Calu3 (cell line): ENCODE data around the gene ZBTB20. TPM values are rescaled to one million over a fixed set of nuclear protein-coding genes. Genes with fewer than 3 reads are reported as not detected.

Experiments
- BruUV-seq: library from RNA; stranded (reverse); fragments of 400-500 nt; replicated peaks from 2 replicates; lab custom pipeline; 2021; lab: Mats Ljungman, UMichigan
- CTCF ChIA-PET: fragments of 300-600 bp; sonication (Branson Sonifier 250); formaldehyde crosslinking; loops from one replicate; lab custom pipeline; 2022; ENCODE audit warnings: antibody characterized with exemption; lab: Charles Lee
- DNase-seq: peaks from one replicate; pipeline ENCODE4 v3.0.0; 2022
- H3K27ac Mint-ChIP-seq: one replicate; pipeline ENCODE4 v1.8.0; 2022; ENCODE audit warnings: mixed read lengths; ENCODE audit not compliant: unreplicated experiment
- H3K27me3 Mint-ChIP-seq: one replicate; pipeline ENCODE4 v1.8.0; 2022; ENCODE audit warnings: mixed read lengths; ENCODE audit not compliant: unreplicated experiment
- H3K36me3 Mint-ChIP-seq: one replicate; pipeline ENCODE4 v1.8.0; 2022; ENCODE audit warnings: mild to moderate bottlenecking, moderate library complexity, mixed read lengths; ENCODE audit not compliant: insufficient read depth, unreplicated experiment
- H3K4me1 Mint-ChIP-seq: one replicate; pipeline ENCODE4 v1.8.0; 2022; ENCODE audit warnings: mild to moderate bottlenecking, low read depth, mixed read lengths; ENCODE audit not compliant: unreplicated experiment
- H3K4me3 Mint-ChIP-seq: one replicate; pipeline ENCODE4 v1.8.0; 2022; ENCODE audit warnings: mild to moderate bottlenecking, low read depth, moderate library complexity, mixed read lengths; ENCODE audit not compliant: unreplicated experiment
- H3K9me3 Mint-ChIP-seq: one replicate; pipeline ENCODE4 v1.8.0; 2022; ENCODE audit warnings: low read depth, mixed read lengths; ENCODE audit not compliant: unreplicated experiment
- intact Hi-C: fragments of 100-400 bp; cut with micrococcal nuclease; formaldehyde crosslinking; loops from one replicate; pipeline ENCODE4 v1.10.0; 2022; ENCODE audit not compliant: unreplicated experiment
- total RNA-seq: library from RNA; stranded (reverse); gene quantifications from 2 replicates; pipeline ENCODE4 v1.2.3, GENCODE V29; 2022
- TF ChIP-seq, protein P1 (sequence below): fragments of 200-600 bp; IDR thresholded peaks from one replicate; pipeline ENCODE4 v1.8.0; 2022; ENCODE audit warnings: antibody characterized with exemption; ENCODE audit not compliant: unreplicated experiment

ZBTB20 gene
- total RNA-seq, 1 experiment from 2014 or later = 24.1 TPM

DNA sequence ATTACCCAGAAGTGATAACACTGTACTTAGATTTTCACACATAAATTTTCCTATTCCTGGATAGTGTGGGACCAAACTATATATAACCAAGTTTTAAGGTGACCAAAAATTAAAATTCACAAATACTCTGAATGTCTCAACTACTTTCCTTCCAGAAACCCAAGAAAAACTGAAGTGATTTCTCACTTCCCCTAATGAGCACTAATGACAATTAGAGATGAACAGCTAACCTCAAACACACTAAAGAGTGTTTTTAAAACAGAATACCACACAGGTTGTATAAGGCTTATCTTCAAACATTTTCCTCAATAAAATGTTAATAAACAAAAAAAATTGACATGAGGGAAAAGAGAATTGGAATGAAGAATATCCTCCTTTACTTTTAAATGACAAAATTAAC is 188.2 kb downstream of the ZBTB20 start:
- CTCF ChIA-PET = no interaction called here
- H3K36me3 Mint-ChIP-seq = no peaks in the 10 kb centered on the region
- no peak for DNase-seq
- no peak overlapping the region for H3K27ac Mint-ChIP-seq
- no TSS peak for BruUV-seq
- no peaks in the 10 kb centered on the region for H3K27me3 Mint-ChIP-seq
- H3K4me1 Mint-ChIP-seq = no peaks in the 10 kb centered on the region
- intact Hi-C loops = no loop called here
- H3K4me3 Mint-ChIP-seq = no peak overlapping the region
- no peaks in the 10 kb centered on the region for H3K9me3 Mint-ChIP-seq
- TF ChIP-seq, protein P1, sequence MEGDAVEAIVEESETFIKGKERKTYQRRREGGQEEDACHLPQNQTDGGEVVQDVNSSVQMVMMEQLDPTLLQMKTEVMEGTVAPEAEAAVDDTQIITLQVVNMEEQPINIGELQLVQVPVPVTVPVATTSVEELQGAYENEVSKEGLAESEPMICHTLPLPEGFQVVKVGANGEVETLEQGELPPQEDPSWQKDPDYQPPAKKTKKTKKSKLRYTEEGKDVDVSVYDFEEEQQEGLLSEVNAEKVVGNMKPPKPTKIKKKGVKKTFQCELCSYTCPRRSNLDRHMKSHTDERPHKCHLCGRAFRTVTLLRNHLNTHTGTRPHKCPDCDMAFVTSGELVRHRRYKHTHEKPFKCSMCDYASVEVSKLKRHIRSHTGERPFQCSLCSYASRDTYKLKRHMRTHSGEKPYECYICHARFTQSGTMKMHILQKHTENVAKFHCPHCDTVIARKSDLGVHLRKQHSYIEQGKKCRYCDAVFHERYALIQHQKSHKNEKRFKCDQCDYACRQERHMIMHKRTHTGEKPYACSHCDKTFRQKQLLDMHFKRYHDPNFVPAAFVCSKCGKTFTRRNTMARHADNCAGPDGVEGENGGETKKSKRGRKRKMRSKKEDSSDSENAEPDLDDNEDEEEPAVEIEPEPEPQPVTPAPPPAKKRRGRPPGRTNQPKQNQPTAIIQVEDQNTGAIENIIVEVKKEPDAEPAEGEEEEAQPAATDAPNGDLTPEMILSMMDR = no peak

DNA sequence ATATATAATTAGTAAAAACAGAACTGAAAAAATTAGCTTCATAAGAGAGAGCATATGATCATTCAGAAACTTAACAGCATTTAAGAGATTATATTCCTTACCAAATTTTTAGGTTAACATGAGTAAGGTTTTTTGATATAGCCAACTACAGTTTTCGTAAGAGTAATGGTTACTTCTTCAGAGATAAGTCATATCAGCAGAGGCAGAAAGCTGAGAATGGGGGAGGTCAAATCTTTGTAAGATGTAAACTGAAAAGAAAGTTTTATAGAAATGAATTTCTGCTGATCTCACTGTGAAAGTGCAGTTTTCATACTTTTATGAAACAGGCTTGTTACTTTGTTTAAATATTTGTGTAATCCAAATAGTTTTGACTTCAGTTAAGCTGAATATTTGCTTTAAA is 193.3 kb downstream of the ZBTB20 start:
- intact Hi-C loops = no loop called here
- H3K27me3 Mint-ChIP-seq = no peaks in the 10 kb centered on the region
- H3K4me3 Mint-ChIP-seq = no peak overlapping the region
- H3K36me3 Mint-ChIP-seq = no peaks in the 10 kb centered on the region
- no peak for DNase-seq
- CTCF ChIA-PET = no interaction called here
- H3K4me1 Mint-ChIP-seq = no peaks in the 10 kb centered on the region
- TF ChIP-seq, protein P1 = no peak
- peaks cover 8% of the 10 kb centered on the region for H3K9me3 Mint-ChIP-seq
- no peak overlapping the region for H3K27ac Mint-ChIP-seq
- no TSS peak for BruUV-seq

DNA sequence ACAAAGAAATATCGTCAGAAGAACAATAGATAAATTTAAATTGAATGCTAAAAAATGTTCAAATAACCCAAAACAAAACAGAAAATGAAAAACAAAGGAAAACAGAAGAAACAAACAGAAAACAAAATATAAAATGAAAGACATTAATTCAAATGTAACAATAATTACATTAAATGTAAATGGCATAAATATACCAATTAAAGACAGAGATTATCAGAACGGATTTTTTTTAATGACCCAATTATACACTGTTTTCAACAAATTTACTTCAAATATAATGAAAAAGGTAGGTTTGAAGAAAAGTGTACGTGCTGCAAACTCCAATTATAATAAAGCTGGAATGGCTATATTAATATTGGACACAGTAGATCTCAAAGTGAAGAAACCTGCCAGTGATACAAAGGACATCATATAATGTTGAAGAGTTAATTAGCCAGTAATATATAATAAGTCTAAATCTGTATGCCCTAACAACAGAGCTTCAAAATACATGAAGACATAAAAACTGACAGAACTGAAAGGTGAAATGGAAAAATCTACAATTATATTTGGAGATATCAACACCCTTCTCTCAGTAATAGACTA is 193.8 kb downstream of the ZBTB20 start:
- BruUV-seq = no TSS peak
- TF ChIP-seq, protein P1 = no peak
- Mint-ChIP-seq H3K9me3 (peaks cover 8% of the 10 kb centered on the region), H3K27me3 (no peaks in the 10 kb centered on the region), H3K27ac (no peak overlapping the region), H3K4me1 (no peaks in the 10 kb centered on the region), H3K4me3 (no peak overlapping the region), H3K36me3 (no peaks in the 10 kb centered on the region)
- DNase-seq = no peak
- intact Hi-C loops = no loop called here
- CTCF ChIA-PET = no interaction called here

GRCh38 chr3:114942773-114943172 is 204.3 kb downstream of the ZBTB20 start:
- no peak overlapping the region for H3K27ac Mint-ChIP-seq
- no peaks in the 10 kb centered on the region for H3K36me3 Mint-ChIP-seq
- no peaks in the 10 kb centered on the region for H3K4me1 Mint-ChIP-seq
- H3K9me3 Mint-ChIP-seq = no peaks in the 10 kb centered on the region
- H3K27me3 Mint-ChIP-seq = no peaks in the 10 kb centered on the region
- CTCF ChIA-PET = no interaction called here
- intact Hi-C loops = no loop called here
- H3K4me3 Mint-ChIP-seq = no peak overlapping the region
- TF ChIP-seq, protein P1 = no peak
- no peak for DNase-seq
- BruUV-seq = no TSS peak
